HL-60/S4 treated with retinoic acid at 250 ng/mL for 4 days and 3 days (cell line): ENCODE data around the gene ACBD6.
"Not testable (repeated sequence)": the region's sequence is repeated elsewhere in the genome, so short reads cannot be mapped to it uniquely, and the experiment has no call there.

Source experiments
- in situ Hi-C: fragments of 300-500 bp; cut with MboI; formaldehyde crosslinking; loops from 2 replicates; pipeline ENCODE4 v1.7.0; 2022; ENCODE audit warnings: low sequenced_read_pairs

Gene ACBD6, protein sequence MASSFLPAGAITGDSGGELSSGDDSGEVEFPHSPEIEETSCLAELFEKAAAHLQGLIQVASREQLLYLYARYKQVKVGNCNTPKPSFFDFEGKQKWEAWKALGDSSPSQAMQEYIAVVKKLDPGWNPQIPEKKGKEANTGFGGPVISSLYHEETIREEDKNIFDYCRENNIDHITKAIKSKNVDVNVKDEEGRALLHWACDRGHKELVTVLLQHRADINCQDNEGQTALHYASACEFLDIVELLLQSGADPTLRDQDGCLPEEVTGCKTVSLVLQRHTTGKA

DNA sequence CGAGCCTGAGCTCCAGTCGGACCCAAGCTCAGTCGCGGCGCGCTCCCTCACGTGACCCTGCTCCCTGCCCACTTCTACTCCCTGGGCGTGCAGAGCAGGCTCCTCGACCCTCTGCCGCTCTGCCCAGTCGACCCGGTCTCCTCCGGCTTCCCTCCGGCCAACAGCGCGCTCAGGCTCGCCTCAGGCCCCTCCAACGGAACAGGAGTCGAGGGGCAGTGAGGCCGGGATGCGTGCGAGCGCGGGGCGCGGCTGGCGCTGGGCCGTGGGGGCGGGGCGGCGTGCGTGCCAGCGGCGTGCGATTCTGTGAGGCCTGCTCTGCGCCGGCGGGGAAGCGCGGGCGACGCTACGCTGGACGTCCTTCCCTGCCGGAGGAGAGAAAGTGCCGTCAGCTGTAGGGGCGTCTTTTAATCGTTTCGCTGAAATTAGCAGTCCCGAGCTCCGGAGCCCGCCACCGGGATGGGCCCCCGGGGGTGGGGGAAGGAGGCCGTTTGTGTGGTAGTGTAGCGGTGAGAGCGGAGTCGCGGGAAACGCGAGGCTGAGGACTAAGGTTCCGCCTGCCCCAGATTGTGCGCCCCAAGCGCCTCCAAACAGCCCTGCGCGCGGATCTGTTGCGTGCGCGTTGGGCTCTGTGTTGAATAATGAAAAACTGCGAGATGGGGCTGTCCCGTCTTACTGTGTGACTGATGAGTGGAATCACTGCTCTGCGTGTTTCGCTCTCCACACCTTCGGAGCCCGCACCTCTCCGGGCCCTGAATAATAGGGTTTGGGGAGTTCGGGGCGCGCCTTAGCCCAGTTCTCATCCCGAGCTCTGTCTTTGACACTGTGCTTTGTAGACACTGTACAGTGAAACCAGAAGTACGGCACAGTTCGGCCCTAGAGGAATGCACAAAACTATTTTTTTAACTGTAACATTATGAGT lies at the start of gene ACBD6:
TSS of gene ACBD6 (minus strand) at position 217 of the 919 bp plus-strand sequence. CDS start 311 bp downstream, outside the sequence.
- in situ Hi-C loops = no loop called here

DNA sequence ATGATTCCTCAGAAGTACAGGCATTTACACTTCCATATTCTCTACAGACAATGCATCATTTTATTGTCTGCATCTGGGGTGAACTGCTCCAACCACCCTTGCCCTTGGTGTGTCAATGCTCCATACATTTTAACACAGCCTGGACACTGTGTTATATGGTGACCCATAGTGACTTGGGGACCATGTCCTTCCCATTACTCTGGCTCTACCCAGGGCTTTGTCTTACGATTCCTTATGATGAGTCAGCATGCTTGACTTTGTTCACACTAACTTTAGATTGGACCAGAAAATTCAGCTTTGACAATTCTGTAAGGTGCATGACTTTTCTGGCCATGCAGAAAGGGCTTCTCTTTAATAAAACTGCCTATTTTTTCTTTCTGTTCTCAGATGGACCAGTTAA lies 49.6 kb upstream of the ACBD6 start:
- in situ Hi-C loops = no loop called here

DNA sequence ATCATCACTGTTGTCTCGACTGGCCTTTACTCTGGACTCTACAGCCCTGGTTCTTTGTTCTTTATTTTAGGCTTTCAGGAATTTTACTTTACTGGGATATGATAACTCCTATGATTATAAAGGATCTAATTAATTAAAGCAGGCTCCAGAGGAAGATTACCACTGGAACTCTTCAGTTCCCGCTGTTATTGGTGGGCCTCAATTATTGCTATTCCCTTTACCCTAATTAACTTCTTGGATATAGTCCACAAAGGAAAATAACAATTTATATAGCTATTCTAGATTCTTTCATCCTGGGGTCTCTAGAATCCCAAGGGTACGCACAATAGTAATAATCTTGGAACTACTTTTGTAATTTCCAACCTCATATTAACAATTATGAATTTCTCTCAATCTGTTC lies 47.9 kb upstream of the ACBD6 start:
- in situ Hi-C loops = no loop called here

DNA sequence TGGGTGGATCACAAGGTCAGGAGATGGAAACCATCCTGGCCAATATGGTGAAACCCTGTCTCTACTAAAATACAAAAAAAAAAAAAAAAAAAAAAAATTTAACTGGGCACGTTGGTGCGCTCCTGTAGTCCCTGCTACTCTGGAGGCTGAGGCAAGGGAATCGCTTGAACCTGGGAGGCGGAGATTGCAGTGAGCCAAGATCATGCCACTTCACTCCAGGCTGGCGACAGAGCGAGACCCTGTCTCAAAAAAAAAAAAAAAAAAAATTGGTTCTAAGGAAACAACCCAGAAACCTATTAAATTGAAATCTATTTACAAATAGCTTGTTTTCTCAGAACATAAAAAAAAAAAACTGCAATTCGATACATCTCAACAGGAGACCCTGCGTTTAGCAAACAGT lies 47.4 kb upstream of the ACBD6 start:
- in situ Hi-C loops = not testable (repeated sequence)

DNA sequence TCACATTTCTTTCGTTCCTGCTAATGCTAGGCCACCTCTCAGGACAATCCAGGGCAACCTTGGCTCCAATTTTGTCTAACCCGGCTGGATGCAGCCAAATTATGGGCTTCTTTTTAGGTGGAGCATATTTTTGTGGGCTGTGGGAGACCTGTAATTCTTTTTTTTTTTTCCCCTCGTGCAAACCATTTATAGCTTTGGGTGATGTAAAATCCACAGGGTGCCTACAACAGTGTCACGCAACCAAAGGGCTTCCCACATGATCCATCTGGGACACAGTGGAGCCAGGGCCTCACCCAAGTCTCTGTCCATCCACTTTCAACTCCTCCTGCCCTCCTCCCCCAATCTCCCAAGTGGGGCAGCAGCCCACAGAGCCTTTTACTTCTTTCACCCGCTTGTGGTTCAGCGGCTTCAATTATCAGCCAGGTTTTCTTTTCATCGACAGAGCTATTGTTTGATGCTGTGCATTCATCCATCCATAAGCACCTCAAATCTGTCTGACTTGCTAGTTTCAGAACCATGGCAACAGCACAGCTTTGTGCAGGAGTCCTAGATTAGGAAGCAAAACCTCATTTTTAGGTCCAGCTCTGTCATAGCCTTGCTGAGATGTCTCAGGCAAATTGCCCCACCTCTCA lies 46.4 kb upstream of the ACBD6 start:
- in situ Hi-C loops = no loop called here

DNA sequence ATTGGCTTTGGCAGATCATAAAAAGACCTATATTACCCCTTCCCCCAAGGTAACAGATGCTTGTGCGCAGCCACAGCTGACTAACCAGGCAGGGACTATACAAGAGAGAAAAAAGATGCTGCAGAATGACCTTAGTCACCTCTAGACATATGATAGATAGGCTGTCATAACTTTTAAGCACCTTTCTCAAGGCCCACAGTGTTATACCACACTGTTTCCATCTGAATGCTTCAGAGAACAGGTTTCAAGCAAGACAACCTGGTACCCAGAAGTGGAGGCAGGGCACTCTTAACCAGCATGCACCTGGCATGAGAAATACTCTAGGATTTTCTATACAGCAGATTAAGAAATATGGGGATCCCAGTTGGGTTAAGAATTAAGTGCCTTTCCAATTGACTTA lies 43.6 kb upstream of the ACBD6 start:
- in situ Hi-C loops = no loop called here

DNA sequence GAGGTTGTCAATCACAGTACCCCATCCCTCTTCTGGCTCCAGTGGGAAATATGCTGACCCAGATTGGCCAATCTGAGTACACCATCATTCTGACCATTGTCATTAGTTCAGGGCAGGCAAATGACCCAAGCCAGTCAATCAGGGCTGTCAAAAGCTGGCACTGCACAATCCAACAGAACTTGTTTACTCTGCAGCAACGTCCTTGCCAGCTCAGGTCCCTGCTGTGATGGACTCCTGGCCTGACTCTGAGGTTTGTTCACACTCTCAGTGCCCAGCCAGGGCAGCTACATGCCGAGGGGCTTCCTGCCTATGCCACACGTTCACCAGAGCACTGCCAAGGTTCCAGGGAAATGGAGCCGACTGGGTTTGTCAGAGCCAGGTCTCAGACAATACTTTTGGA lies 41.7 kb upstream of the ACBD6 start:
- in situ Hi-C loops = no loop called here

DNA sequence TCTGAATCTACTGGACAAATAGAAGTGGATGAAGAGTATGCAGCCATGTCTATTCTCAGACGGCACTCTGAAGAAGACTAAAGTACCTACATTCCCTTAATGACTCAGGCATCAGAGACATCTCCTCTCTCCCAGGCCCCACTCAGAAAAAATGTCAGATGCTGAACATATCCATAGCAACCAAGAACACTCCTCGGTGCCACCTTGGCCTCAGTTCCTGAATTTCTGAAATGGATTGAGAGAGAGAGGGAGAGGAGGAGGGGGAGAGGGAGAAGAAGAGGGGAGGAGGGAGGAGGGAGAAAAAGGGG lies 40.4 kb upstream of the ACBD6 start:
- in situ Hi-C loops = no loop called here

DNA sequence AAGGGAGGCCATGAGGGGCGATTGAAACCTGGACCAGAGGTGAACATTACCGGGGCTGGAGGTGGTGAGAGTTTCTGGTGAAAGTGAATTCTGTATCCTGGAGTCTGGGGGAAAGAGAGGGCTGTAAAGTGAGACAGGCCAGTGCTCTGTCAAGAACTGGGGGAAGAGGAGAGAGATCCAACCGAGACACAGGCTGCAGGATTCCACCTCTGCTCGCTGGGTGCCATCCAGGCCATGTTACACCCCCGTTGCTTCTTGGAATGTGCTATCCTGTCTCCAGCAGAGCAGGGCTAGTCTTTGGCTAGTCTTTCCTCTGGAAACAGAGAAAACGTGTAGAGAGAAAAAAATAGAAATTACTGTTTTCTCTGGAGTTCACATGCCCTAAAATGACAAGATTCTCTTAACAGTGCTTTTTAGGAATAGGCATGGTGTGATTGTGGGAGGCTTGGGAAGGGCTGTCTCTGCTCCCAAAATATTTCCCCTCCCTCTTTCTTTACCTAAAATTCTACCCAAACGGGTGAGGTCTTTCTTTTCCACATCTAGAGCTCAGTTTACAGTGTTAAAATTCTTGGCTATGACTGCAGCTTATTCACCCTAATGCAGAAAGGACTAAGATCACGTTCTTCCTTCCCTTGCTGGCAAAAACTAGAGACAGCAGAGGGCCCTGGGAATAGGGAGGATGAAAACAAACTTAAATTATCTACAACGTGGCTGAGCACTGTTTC lies 39.9 kb upstream of the ACBD6 start:
- in situ Hi-C loops = no loop called here

DNA sequence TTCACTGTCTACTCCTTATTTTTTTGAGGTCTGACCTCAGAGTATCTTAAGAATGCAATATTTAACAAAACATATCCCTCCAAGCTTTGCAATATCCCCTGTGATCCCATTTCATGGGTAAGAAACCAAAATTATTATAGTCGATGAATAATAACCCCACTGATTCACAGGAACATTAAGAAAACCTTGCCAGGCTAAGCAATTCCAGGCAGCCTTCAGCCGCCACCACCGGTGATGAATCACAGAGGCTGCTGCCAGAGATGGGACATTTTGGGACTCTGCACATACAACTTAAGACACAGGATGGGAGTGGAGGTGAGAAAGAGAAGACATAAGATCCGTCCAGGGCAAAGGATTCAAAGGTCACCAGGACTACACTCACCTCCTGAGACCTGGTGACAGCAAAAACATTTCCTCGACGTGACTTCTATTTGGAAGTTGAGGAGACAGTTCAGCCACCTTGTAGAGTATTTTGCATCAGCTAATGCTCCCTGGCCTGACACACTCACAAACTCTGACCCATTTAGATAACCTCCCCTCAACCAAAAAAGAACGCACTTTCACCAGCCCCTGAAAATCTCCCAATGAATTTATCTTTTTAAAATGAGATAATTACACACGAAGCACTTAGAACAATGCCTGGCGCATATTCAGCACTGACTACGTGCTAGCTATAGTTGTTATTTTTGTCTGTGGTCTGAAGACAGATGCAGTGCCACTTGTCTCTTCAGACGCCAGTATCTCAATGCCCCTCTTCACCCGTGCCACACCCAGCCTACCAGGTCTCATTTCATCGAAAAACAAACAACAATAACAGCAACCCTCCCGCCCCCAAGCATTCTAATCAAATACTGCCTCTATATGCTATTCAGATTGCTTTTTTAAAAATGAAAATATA lies 38.6 kb upstream of the ACBD6 start:
- in situ Hi-C loops = no loop called here

DNA sequence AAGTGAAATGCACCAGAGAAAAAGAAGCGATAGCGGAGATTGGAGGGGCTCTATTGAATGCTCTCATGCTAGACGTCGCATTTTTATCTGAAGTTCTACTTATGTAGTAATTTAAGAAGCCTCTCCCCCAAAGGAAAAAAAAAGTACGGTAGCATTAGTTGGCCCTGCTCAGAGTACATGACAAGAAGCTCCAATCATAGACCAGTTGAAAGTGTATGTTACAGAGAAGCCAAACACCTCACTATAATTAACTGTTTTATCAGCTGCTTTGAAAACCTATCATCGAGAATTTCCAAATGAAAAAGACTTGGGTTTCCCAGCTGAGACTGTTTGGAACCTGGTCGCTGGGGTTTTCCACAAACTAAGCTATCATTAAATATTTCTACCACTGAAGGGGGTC lies 36.8 kb upstream of the ACBD6 start:
- in situ Hi-C loops = loop anchor here (10.0 kb wide), 1 partner anchor 316 kb away; no protein-coding TSS in a partner anchor

DNA sequence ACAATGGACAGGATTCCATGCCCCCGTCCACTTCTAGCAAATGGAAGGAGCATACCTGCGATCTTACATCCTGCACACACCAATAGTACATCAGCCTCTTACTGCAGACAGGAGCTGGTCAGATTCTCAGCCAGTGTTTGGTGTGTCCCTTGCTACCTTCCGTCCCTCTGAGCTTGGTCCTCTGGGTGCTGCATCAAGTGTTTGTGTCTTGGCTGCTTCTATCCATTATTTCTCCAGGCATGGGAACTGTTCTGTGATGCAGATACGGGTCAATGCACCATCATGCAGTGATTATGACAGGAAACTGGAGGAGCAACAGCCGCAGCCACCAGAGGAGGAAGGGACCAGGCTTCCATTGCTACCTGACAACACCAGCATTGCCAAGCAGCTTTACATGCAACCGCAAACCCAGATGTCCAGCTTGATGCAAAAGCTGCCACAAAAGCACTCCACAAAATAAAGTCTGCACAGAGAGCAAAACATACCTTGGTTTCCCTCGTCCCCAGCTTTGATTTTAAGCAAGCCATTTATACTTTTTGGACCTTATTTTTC lies 34.5 kb upstream of the ACBD6 start:
- in situ Hi-C loops = loop anchor here (10.0 kb wide), 1 partner anchor 318 kb away; no protein-coding TSS in a partner anchor

DNA sequence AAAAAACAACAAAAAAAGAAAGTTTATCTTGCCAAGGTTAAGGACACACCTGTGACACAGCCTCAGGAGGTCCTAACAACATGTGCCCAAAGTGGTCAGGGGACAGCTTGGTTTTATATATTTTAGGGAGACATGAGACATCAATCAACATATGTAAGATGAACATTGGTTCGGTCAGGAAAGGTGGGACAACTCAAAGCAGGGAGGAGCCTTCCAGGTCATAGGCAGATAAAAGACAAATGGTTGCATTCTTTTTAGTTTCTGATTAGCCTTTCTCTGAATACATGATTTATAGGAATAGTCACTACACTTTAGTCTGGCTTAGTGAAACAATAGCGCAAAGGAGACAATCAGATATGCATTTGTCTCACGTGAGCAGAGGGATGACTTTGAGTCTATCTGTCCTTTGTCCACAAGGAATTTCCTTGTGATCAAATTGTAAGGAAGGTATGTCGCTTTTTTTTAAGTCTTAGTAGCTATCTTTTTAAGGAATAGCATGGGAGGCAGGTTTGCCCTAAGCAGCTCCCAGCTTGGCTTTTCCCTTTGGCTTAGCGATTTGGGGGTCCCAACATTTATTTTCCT lies 33.1 kb upstream of the ACBD6 start:
- in situ Hi-C loops = loop anchor here (10.0 kb wide), 1 partner anchor 319 kb away; no protein-coding TSS in a partner anchor

DNA sequence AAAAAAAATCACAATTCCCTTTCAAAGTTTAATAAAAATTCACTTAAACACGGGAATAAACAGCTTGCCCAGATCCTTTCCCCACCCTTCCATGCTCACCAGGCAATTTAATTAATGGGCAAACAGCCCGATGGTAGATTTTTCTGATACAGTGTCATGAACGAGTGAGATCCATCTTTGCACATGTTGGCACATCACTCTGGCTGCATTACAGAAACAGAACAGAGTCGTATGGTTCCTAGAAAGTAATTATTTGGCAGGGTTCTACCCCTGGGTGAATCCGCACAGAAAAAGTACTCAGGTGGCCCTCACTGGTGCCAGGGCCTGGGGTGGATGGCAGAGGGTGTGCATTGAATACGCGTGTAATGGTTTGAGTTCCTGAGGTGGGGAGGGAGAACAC lies 31.8 kb upstream of the ACBD6 start:
- in situ Hi-C loops = loop anchor here (10.0 kb wide), 1 partner anchor 321 kb away; no protein-coding TSS in a partner anchor

DNA sequence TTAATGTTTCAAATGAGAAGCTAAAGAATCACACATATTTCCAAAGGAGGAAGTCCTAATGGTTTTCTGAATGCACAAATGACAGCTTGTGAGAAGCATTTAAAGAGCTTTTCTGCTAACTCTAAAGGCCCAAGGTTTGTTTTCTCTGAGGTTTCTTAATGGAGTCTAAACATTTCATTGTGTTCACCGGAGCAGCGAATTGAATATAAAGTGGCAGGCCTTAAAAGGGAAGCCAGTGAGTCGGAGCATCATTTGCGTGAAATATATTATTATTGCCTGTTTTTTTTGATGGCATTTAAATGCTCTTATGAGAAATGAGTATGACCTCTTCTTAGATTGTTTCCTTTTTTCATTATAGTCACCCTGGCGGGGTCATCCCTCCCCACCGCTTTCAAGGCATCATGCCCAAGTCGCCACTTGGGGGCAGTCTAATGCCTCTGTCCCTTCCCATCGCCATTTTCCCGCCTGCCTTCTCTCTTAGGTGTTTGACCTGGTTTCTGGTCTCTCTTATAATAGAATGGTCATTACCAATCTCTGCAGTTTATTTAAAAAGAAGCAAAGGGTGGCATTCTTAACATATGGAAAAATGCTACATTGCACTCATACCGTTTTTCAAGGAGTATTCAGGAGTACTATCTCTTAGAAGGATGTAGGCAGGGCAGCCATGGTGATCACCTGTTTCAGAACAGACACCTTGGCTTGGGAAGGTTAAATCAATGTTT lies 31.1 kb upstream of the ACBD6 start:
- in situ Hi-C loops = loop anchor here (10.0 kb wide), 1 partner anchor 321 kb away; no protein-coding TSS in a partner anchor

DNA sequence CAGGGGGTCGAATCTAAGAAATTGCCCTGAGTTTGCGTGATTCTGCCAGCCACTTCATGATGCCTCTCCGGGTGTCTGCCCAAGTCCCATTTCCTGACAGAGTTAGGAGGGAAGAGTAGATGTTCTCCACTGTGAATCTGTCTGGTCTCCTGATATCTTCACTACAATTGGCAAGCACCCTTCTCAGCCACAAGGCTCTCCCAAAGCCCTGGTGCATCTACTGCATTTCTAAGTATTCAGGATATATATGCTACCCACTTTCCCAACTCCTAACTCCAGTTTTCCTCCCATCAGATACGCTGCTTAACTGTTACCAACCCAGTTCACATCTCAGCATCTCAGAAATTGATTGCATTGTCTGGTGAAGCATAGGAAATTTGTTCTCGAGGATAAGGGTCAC lies 30.5 kb upstream of the ACBD6 start:
- in situ Hi-C loops = loop anchor here (10.0 kb wide), 1 partner anchor 322 kb away; no protein-coding TSS in a partner anchor

DNA sequence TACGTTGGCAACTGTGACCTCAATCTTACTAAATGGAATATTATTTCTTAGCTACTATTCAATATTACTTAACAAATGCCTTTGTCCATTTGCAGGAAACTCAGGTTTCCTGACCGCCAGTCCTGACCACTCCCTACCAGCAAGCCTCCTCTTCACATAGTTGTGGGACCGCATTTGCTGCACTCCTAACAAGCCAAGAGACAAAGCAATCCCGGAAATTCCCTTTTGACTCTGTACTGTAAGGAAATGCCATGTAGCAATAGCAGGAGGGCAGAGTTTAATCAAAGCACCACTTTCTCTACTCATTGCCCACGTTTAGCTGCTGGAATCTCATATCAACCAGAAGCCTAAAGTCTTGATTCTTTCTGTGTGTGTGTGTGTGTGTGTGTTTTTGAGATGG lies 28.1 kb upstream of the ACBD6 start:
- in situ Hi-C loops = loop anchor here (10.0 kb wide), 1 partner anchor 324 kb away; no protein-coding TSS in a partner anchor

DNA sequence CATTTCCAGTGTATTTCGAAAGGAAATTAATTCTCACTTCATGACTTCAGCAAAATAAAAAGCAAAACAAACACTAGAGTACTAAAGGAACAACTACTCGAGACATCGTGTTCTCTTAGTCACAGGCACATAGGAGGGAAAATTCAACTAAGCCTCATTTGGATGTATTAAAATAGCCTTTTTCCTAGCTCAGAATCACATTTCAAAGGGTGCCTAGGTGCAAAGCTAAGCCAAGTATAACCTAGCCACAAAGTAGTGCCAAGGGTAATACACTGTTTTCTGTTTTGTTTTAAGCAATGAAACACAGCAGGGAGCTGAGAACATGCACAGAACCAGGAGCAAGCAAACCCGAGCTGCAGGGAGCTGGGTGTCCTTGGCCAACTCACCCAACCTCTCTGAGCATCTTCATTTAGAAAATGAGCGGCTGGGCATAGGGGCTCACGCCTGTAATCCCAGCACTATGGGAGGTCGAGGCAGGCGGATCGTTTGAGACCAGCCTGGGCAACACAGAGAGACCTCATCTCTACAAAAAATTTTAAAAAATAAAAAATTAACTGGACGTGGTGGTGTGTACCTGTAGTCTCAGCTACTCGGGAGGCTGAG lies 26.6 kb upstream of the ACBD6 start:
- in situ Hi-C loops = no loop called here
